Left renal pelvis (tissue), 4 donors: ENCODE measurements around the gene SFXN5. TPM values are rescaled to one million over a fixed set of nuclear protein-coding genes. Genes with fewer than 3 reads are reported as not detected.

Experiments
- polyA plus RNA-seq, 4 donors: library from polyadenylated mRNA; unstranded; fragments of 120-200 nt; gene quantifications; one replicate each; pipeline ENCODE4 v1.2.1, GENCODE V29; 2013; ENCODE audit not compliant: insufficient read length in 4 of 4

Gene SFXN5
- polyA plus RNA-seq, 4 donors: 8.6 to 32.0 (median 23.4) TPM

Other genes with a start within 250 kb of the SFXN5 start
- 10 to 100 TPM; 21.9 to 25.3 (median 24.0) TPM for gene EXOC6B, start 245.7 kb downstream of the SFXN5 start, polyA plus RNA-seq
- 10 to 100 TPM in 2 of 4 donors, 1 to 10 TPM in 2; 2.3 to 12.1 (median 9.7) TPM for gene SPR, start 184.3 kb downstream of the SFXN5 start, polyA plus RNA-seq
- gene EMX1, start 154.2 kb downstream of the SFXN5 start, polyA plus RNA-seq: 10 to 100 TPM in 3 of 4 donors, under 1 TPM in 1; 0.64 to 72.0 (median 32.0) TPM
- gene RAB11FIP5, start 41.2 kb upstream of the SFXN5 start, polyA plus RNA-seq: 10 to 100 TPM; 15.6 to 48.1 (median 40.2) TPM
- gene NOTO, start 130.9 kb upstream of the SFXN5 start, polyA plus RNA-seq: under 1 TPM in 3 of 4 donors, not detected in 1; 0.04 to 0.14 (median 0.10) TPM
- gene SMYD5, start 142.5 kb upstream of the SFXN5 start, polyA plus RNA-seq: 10 to 100 TPM; 28.9 to 36.4 (median 33.6) TPM
- 10 to 100 TPM; 12.1 to 17.4 (median 13.1) TPM for gene PRADC1, start 161.5 kb upstream of the SFXN5 start, polyA plus RNA-seq
- gene CCT7, start 162.6 kb upstream of the SFXN5 start, polyA plus RNA-seq: 100 to 1,000 TPM; 170 to 273 (median 251) TPM
- gene FBXO41, start 212.8 kb upstream of the SFXN5 start, polyA plus RNA-seq: 1 to 10 TPM; 1.1 to 2.7 (median 1.8) TPM
- gene EGR4, start 221.8 kb upstream of the SFXN5 start, polyA plus RNA-seq: under 1 TPM in 1 of 4 donors, not detected in 3; 0.15 TPM